Measurements from ENCODE around the gene EMSY.
"Not testable (repeated sequence)": the region's sequence is repeated elsewhere in the genome, so short reads cannot be mapped to it uniquely, and the experiment has no call there.

EMSY gene

GRCh38 chr11:76591416-76591815 is 146.6 kb downstream of the EMSY start:
- no peaks in the 10 kb centered on the region for H3K27me3 ChIP-seq (ENCODE audit: insufficient read depth, poor library complexity, severe bottlenecking)
- no peak for DNase-seq (ENCODE audit: low read depth in 1 of 2, low spot score in 1 of 2)
- H3K4me3 ChIP-seq (replicated peaks; ENCODE audit: insufficient read depth, low read length): no peak overlapping the region
- no peak overlapping the region for H3K27ac ChIP-seq (replicated peaks)
- TF ChIP-seq CTCF (IDR thresholded peaks at IDR 0.05; ENCODE audit: insufficient read depth, low read length) (no peak), REST (IDR thresholded peaks at IDR 0.05; ENCODE audit: insufficient replicate concordance, low read depth) (no peak), SPI1 (IDR thresholded peaks at IDR 0.05; ENCODE audit: borderline replicate concordance, low read depth) (no peak), GABPA (IDR thresholded peaks at IDR 0.05; ENCODE audit: low read depth) (no peak), POLR2AphosphoS5 (IDR thresholded peaks at IDR 0.05; ENCODE audit: low read depth) (no peak)

GRCh38 chr11:76592025-76592914 is 147.5 kb downstream of the EMSY start:
- Histone ChIP-seq H3K27ac (replicated peaks) (no peak overlapping the region), H3K27me3 (ENCODE audit: insufficient read depth, poor library complexity, severe bottlenecking) (no peaks in the 10 kb centered on the region), H3K4me3 (replicated peaks; ENCODE audit: insufficient read depth, low read length) (no peak overlapping the region)
- DNase-seq (ENCODE audit: low read depth in 1 of 2, low spot score in 1 of 2): no peak
- no peak for TF ChIP-seq SPI1 (IDR thresholded peaks at IDR 0.05; ENCODE audit: borderline replicate concordance, low read depth)
- no peak for TF ChIP-seq REST (IDR thresholded peaks at IDR 0.05; ENCODE audit: insufficient replicate concordance, low read depth)
- TF ChIP-seq POLR2AphosphoS5 (IDR thresholded peaks at IDR 0.05; ENCODE audit: low read depth): no peak
- TF ChIP-seq CTCF (IDR thresholded peaks at IDR 0.05; ENCODE audit: insufficient read depth, low read length): no peak
- no peak for TF ChIP-seq GABPA (IDR thresholded peaks at IDR 0.05; ENCODE audit: low read depth)

- Histone ChIP-seq H3K27me3 (ENCODE audit: insufficient read depth, poor library complexity, severe bottlenecking) (no peaks in the 10 kb centered on the region), H3K4me3 (replicated peaks; ENCODE audit: insufficient read depth, low read length) (no peak overlapping the region), H3K27ac (replicated peaks) (no peak overlapping the region)
- TF ChIP-seq GABPA (IDR thresholded peaks at IDR 0.05; ENCODE audit: low read depth) (no peak), REST (IDR thresholded peaks at IDR 0.05; ENCODE audit: insufficient replicate concordance, low read depth) (no peak), POLR2AphosphoS5 (IDR thresholded peaks at IDR 0.05; ENCODE audit: low read depth) (no peak), CTCF (IDR thresholded peaks at IDR 0.05; ENCODE audit: insufficient read depth, low read length) (no peak), SPI1 (IDR thresholded peaks at IDR 0.05; ENCODE audit: borderline replicate concordance, low read depth) (no peak)
- no peak for DNase-seq (ENCODE audit: low read depth in 1 of 2, low spot score in 1 of 2)
Measured at GRCh38 chr11:76592961-76593360, 148.1 kb downstream of the EMSY start.

GRCh38 chr11:76595091-76595490 is 150.3 kb downstream of the EMSY start:
- H3K4me3 ChIP-seq (replicated peaks; ENCODE audit: insufficient read depth, low read length); DNase-seq (ENCODE audit: low read depth in 1 of 2, low spot score in 1 of 2); H3K27me3 ChIP-seq (ENCODE audit: insufficient read depth, poor library complexity, severe bottlenecking); H3K27ac ChIP-seq (replicated peaks): not testable (repeated sequence)

Data from HL-60 (cell line).